GM18520 (cell line): ENCODE measurements around the gene MRPL38.

Source experiments
- ATAC-seq: cut with Tn5 transposase; IDR thresholded peaks from one replicate; pipeline ENCODE4 v1.9.1; 2021; ENCODE audit not compliant: unreplicated experiment

The MRPL38 gene

GRCh38 chr17:75920045-75920560, 15.4 kb upstream of the MRPL38 start:
- no peak for ATAC-seq

GRCh38 chr17:75919611-75920010, 14.9 kb upstream of the MRPL38 start:
- ATAC-seq: no peak

GRCh38 chr17:75917917-75918445, 13.3 kb upstream of the MRPL38 start:
- no peak for ATAC-seq

- no peak for ATAC-seq
These were observed 12.6 kb upstream of the MRPL38 start for GRCh38 chr17:75917141-75917916.

- ATAC-seq: no peak
These were observed 10.6 kb upstream of the MRPL38 start for GRCh38 chr17:75915268-75915667.

GRCh38 chr17:75914643-75915267, 10.1 kb upstream of the MRPL38 start:
- no peak for ATAC-seq

- no peak for ATAC-seq
These were observed 9.0 kb upstream of the MRPL38 start for GRCh38 chr17:75913537-75914210.

- ATAC-seq: no peak
These were observed 6.0 kb upstream of the MRPL38 start for GRCh38 chr17:75910699-75911098.

- ATAC-seq: no peak
These were observed 5.2 kb upstream of the MRPL38 start for GRCh38 chr17:75909812-75910274.

- no peak for ATAC-seq
These were observed 4.5 kb upstream of the MRPL38 start for GRCh38 chr17:75909051-75909811.

GRCh38 chr17:75908201-75908600, 3.5 kb upstream of the MRPL38 start:
- no peak for ATAC-seq

- ATAC-seq: no peak
These were observed 1.6 kb upstream of the MRPL38 start for GRCh38 chr17:75906143-75906884.

- ATAC-seq: no peak
These were observed 2.3 kb downstream of the MRPL38 start for GRCh38 chr17:75902406-75902805.

- no peak for ATAC-seq
These were observed 3.0 kb downstream of the MRPL38 start for GRCh38 chr17:75901727-75902126.

GRCh38 chr17:75900691-75901533, 3.8 kb downstream of the MRPL38 start:
- ATAC-seq: no peak

- no peak for ATAC-seq
These were observed 4.8 kb downstream of the MRPL38 start for GRCh38 chr17:75899767-75900468.

- no peak for ATAC-seq
These were observed 5.3 kb downstream of the MRPL38 start for GRCh38 chr17:75899353-75899752.

- no peak for ATAC-seq
These were observed 5.9 kb downstream of the MRPL38 start for GRCh38 chr17:75898791-75899190.

GRCh38 chr17:75898065-75898464, 6.6 kb downstream of the MRPL38 start:
- no peak for ATAC-seq
